Sciatic nerve (tissue), 2 donors: ENCODE results near the gene CMYA5. TPM values are rescaled to one million over a fixed set of nuclear protein-coding genes. Genes with fewer than 3 reads are reported as not detected.
"Not testable (repeated sequence)": the region's sequence is repeated elsewhere in the genome, so short reads cannot be mapped to it uniquely, and the experiment has no call there.

Source experiments
- ATAC-seq: fragments of 200-7000 bp; cut with Tn5 transposase; one replicate; pipeline ENCODE4 v1.9.1; 2020; ENCODE audit warnings: mild to moderate bottlenecking, moderate library complexity
- DNase-seq: peaks from one replicate; pipeline ENCODE4 v3.0.0-alpha.2; 2020; ENCODE audit warnings: low spot score
- intact Hi-C: fragments of 100-400 bp; cut with DNase I; formaldehyde crosslinking; loops from one replicate; pipeline ENCODE4 v1.14.2; 2022
- total RNA-seq: library from RNA; stranded (reverse); fragmentation: NEBNext Ultra II Directional; extraction: Animal tissue kit (Norgen Biotek cat#: 25700); gene quantifications from one replicate; pipeline ENCODE4 v1.2.1, GENCODE V29; 2021
- donor health status: DM: no; HTN: no; CAD: no.
- donor health status: DM: no; HTN: no; CAD: no.

The CMYA5 gene
- total RNA-seq, 1 donor from 2014 or later, result 8.4 TPM

DNA sequence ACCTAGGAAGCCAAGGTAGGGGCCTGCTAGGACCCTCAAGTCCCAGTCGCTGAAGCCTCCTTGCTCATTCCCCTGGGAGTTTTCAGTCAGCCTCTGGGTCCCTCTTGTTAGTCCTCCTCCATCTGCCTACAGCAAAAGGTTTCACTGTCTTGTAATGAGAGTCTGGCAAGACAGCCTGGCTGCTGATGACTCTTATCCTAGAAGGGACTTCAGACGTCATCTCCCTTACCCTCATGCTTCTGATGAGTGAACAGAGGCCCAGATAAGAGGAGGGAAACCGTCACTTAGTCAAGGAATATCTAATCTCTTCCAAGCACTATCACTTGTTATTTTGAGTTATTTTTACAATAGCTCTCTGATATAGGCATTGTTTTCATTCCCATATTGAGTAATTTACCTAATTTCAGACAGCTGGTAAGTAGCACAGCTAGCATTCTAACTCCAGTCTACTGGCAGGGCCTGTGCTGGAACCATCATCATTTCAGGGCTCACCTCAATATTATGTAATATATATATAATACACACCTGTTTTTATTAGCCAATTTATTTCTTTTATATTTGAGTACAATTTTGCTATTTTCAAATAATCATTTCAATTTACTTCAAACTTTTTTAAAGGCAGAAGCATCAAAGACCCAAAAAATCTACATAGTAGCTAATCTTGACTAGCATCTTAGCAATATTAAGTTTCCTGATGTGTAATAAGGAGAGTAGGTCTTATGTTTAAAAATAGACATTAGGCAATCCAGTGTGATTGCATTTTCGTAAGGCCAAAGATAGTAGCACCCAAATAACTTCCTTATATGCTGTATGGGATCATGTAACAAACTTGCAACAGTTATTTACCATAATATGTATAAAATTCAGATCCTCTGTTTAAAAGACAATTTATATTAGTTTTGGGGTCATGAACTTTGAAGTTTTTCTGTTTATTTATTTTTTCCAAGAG lies 7.9 kb downstream of the CMYA5 start:
- no peak for DNase-seq
- intact Hi-C loops, result no loop called here

DNA sequence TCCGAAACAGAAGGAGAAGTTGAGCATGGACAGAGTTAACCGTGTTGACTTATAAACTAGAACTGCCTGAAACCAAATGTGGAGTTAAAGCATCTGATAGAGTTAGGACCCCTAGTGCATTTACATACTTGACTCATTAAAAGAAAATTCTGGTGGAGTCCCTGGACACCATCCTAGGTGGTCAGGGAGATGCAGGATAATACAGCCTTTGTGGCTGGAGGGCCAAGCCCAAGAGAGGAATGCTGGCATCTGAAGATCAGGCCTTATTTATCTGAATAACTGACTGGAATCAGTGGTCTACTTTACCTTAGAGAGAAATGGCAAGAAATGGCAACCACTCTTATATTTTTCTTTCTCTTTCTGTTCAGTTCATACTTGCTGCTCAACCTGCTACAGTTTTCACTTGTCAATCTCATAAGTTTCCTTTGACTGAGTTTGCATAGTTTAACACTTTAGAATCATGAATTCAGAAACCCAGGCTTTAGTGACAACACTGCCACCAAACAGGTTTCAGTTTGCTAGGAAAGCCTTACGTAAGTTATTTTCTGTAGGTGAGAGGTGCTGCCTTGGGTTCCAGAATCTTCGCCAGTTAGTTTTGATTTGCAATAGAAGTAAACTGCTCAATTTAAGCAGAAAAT lies 10.2 kb downstream of the CMYA5 start:
- no peak for DNase-seq
- no peak for ATAC-seq
- intact Hi-C loops, result no loop called here

More for the DNA sequence above, 7.9 kb downstream of the CMYA5 start:
- no peak for ATAC-seq

DNA sequence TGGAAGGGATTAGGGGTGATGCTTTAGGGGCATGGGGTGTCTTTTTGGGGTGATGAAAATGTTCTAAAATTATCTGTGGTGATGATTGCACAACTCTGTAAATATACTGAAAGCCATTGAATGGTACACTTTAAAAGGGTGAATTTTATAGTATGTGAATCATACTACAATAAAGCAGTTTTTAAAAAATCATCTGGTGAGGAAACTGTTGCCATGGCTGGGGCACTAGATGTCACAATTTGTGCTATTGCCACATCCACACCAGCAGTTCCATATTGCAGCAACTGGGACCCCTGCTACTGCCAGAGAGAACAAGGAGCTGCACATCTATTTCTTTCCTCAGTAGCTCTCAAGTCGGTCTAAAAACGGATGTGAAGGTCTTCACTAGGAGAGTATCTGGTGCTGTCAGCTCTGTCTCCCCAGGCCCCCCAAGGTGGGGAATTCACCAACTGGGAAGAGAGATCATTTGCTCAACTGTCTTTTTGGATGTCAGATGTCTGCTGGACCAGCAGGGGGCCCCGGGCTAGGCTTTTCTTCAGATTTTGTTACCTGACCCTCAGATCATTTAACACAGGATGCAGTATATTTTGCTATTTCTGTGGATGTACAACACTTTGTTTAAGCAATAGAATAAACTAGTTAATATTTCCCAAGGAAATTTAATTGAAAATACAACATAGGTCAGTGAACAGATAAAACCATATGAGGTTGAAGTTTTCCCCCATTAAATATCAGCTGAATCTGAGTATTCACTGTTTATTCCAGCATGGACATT lies 13.2 kb downstream of the CMYA5 start:
- ATAC-seq, result no peak
- intact Hi-C loops, result no loop called here
- no peak for DNase-seq

DNA sequence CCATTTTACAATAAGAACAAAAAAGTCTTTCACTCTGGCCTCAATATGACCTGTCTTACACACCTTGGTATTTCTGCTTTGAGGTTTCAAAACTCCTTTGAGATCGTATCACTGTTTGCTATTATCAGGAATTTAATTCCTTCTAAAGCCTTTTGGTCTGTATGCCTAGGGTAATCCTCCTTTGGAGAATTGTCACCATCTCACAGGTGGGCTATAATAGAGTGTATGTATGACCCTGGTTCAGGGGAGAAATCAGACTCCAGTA lies 13.7 kb downstream of the CMYA5 start:
- no peak for ATAC-seq
- intact Hi-C loops, result no loop called here

DNA sequence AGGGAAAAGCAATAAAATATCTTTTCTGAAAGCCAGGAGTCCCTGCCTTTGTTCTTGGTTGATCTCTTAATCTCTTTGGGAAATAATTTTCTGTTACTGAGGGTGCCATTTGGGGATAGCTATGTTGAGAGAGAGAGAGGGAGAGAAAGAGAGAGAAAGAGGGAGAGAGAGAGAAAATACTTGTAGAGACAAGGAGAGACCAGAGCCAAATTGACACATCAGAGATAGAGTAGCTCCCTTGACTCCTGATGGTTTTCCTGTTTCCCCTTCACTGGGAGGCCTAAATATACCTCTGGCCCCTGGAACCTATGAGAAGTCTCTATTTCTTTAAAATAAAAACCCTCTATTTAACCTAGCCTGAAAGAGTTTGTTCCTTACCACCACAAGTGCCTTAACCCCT lies 14.9 kb downstream of the CMYA5 start:
- ATAC-seq (no peak), DNase-seq (no peak)
- intact Hi-C loops, result no loop called here

More for the DNA sequence above, 13.7 kb downstream of the CMYA5 start:
- DNase-seq, result no peak

DNA sequence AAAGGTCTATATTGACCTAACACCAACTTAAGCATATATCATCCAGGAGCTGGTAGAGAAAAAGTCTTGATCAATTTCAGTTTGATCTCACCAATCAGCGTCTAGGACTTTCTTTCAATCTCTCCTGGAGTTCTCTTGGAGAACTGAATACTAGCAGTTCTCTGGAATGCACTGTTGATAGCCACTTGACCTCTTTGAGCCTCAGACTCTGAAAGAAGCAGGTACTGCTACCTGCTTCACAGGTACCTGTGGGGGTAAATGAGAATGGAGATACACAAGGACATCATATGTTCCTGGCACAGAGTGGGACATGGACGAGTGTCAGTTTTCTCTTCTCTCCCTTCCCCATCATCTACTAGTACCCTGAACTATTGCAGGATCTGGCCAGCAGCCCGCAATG lies 16.0 kb downstream of the CMYA5 start:
- DNase-seq (no peak), ATAC-seq (no peak)
- intact Hi-C loops, result no loop called here

DNA sequence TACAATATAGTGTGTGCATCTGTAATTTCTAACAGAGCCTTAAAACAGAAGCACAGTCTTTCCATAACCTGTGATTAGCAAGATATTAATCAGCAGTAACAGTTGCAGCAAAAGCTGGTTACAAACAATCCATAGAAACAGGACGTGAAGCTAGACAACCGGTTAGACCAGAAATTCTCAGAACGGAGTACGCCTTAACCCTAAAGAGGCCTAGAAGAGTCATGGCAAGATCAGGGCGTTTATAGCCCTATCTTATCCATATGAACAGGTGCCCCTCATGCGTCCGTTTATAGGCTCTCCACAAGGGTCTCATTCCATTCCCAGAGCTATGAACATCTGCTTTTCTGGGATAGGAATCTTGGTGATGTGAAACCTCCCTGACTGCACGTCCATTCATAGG lies 16.7 kb downstream of the CMYA5 start:
- intact Hi-C loops, DNase-seq, ATAC-seq: not testable (repeated sequence)

DNA sequence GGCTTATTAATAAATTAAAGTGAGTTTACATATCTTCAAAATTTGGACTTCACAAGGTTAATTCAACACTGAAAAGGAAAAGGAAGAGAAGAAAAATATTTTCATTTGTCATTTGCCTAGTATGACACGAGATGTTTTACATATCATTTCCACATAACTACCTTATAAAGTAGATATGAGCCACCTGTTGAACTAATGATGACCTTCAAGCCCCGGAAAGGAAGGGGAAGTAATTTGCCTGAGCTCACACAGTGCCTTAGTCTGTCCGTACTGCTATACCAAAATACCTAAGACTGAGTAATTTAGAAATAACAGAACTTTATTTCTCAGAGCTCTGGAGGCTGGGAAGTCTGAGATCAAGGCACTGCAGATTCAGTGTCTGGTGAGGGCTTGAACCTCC lies 17.9 kb downstream of the CMYA5 start:
- intact Hi-C loops, result no loop called here
- no peak for ATAC-seq

DNA sequence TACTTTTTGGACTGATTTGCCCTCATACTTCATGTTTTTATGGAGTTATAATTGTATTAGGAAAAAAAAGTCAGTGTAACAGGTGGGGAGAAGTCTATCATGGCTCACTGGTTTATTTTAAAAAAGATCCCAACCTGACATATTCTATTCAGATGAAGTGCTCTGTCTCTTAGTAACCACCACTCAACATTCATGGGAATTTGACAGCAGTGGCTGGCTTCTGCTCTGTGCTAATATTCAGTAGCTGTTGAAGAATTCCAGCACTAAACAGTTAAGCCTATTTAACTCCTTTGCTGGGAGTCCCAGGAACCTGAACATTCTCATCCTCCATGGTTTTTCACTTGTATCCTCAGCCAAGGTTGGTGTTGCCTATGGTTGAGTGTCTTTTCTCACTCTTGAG lies 23.1 kb downstream of the CMYA5 start:
- intact Hi-C loops, result no loop called here
- ATAC-seq, result no peak
- DNase-seq, result no peak

More for the DNA sequence above, 17.9 kb downstream of the CMYA5 start:
- DNase-seq, result no peak

DNA sequence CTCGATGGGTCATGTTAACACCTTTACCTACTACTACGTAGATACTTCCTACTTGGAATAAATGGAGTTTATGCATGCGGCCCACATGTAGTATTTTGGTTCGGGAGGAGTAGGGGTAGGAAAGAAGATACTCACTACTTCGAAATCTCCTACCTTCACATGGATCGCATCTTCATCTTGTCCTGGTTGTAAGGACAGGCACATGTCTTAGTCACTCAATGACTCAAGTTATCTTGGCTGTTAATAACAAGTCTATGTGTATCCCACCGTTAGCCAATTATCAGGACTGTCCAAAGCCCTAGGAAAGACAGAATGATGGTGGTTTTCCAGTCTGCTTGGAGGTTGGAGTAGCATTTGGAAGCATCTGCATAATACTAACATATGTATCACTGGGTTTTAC lies 24.1 kb downstream of the CMYA5 start:
- intact Hi-C loops, result no loop called here
- DNase-seq (no peak), ATAC-seq (no peak)

DNA sequence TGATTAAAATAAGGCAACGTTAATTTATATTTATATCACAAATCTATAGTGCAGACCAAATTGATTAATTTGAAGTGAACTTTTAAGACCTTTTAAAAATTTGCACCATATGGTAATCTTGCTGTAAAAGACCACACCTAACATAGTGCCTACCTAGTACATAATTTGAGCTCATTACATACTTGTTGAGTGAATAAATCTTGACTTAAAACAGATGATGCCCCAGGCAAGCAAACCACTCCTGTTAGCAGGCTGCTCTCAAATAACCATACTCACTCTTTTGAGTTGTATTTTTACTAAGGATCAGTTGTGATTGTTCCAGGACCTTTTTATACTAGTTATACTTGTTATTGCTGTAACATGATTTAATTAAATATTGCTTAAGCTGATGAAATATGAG lies 27.2 kb downstream of the CMYA5 start:
- intact Hi-C loops, result no loop called here
- ATAC-seq, result no peak
- no peak for DNase-seq

DNA sequence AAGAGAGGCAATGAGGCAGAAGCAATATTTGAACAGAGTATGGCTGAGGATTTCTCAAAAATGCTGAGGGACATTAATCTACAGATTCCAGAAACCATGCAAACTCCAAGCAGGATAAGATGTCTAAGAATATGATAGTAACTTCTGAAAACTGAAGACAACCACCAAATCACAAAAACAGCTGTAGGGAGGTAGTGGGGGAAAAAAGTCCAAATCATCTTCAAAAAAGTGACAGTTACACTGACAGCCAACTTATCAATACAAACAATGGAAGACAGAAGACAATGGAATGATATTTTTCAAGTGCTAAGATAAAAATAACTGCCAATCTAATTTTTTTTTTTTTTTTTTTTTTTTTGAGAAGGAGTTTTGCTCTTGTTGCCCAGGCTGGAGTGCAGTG lies 30.5 kb downstream of the CMYA5 start:
- intact Hi-C loops, result no loop called here
- ATAC-seq (no peak), DNase-seq (no peak)

DNA sequence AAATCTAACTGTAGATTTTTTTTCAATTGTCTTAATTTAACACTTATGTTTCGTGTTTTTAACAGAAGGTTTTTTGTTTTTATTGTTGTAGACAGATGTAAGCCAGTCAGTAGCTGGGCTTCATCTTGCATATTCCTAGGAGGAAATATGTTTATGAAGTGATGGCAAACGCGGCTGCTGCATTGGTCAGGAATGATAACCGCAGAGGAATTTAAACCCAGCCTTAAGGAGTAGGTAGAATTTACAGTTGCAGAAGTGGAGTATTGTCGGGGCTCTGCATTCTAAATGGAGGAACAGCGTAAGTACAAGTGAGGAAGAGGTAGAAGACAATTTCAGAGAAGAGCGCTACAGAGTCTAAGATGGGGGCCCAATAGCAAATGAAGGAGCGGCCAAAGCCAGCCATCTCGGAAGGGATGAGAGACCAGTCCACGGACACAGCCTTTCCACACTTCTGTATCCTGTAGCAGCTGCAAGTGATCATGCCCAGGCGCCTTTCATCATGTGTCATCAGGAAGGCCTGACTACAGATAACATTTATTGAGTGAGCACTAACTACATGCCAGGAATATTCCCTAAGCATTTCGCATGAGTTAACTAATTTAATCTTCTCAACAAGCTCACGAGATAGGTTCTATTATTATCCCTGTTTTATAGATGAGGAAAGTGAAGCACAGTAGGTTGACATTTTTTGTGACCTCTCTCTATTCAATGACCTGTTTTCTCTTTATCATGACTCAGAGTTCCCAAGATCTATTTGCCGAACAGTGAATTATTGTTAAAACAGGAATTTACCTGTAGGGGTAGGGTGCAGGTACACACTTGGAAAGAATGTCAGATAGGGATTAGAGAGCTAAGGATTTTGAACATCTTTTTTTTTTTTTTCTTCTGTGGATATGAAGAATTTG lies 38.1 kb downstream of the CMYA5 start:
- intact Hi-C loops, result no loop called here
- DNase-seq (no peak), ATAC-seq (no peak)

DNA sequence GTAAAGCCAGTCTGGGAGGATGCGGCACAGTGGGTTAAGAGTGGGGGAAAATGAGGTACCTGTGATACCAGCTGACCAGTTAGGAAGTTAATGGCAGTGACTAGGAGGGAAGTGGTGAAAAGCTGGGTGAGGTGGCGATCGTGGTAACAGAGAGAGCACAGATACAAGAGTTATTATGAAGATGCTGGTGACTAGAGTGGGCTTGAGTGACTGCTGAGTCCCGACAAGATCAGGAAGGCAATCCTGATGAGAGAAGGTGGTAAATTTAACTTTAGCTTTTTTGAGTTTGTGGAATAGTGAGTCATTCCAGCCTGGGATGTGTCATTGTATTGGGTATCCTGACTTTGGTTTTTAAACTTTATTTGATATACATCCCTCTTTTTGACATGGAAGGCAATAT lies 38.8 kb downstream of the CMYA5 start:
- ATAC-seq, result no peak
- intact Hi-C loops, result no loop called here
- DNase-seq, result no peak

DNA sequence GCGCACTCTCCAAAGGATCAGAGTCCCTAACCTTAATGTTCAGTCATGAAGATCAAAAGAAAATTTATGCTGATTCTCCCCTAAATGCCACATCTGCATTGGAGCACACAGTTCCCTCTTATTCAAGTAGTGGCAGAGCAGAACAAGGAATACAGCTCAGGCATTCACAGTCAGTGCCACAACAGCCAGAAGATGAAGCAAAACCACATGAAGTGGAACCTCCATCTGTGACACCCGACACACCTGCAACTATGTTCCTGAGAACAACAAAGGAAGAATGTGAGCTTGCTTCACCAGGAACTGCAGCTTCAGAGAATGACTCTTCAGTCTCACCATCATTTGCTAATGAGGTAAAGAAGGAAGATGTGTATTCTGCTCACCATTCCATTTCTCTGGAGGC lies 40.0 kb downstream of the CMYA5 start:
- intact Hi-C loops, result no loop called here
- DNase-seq (no peak), ATAC-seq (no peak)

DNA sequence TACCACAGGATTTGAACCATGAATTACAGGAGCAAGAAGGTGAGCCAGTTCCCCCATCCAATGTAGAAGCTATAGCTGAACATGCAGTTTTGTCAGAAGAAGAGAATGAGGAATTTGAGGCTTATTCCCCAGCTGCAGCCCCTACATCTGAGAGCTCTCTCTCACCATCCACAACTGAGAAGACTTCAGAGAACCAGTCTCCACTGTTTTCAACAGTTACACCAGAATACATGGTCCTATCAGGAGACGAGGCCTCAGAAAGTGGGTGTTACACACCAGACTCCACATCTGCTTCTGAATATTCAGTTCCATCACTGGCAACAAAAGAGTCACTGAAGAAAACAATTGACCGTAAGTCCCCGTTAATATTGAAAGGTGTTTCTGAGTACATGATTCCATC lies 40.9 kb downstream of the CMYA5 start:
- no peak for DNase-seq
- no peak for ATAC-seq
- intact Hi-C loops, result no loop called here

DNA sequence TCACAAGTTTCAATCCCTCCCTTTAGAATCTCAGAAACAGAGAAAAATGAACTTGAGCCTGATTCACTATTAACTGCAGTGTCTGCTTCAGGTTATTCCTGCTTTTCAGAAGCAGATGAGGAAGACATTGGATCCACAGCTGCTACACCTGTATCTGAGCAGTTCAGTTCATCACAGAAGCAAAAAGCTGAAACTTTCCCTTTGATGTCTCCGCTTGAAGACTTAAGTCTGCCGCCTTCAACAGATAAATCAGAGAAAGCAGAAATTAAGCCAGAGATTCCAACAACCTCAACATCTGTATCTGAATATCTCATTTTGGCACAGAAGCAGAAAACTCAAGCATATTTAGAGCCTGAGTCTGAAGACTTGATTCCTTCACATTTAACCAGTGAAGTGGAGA lies 42.1 kb downstream of the CMYA5 start:
- ATAC-seq (no peak), DNase-seq (no peak)
- intact Hi-C loops, result no loop called here

DNA sequence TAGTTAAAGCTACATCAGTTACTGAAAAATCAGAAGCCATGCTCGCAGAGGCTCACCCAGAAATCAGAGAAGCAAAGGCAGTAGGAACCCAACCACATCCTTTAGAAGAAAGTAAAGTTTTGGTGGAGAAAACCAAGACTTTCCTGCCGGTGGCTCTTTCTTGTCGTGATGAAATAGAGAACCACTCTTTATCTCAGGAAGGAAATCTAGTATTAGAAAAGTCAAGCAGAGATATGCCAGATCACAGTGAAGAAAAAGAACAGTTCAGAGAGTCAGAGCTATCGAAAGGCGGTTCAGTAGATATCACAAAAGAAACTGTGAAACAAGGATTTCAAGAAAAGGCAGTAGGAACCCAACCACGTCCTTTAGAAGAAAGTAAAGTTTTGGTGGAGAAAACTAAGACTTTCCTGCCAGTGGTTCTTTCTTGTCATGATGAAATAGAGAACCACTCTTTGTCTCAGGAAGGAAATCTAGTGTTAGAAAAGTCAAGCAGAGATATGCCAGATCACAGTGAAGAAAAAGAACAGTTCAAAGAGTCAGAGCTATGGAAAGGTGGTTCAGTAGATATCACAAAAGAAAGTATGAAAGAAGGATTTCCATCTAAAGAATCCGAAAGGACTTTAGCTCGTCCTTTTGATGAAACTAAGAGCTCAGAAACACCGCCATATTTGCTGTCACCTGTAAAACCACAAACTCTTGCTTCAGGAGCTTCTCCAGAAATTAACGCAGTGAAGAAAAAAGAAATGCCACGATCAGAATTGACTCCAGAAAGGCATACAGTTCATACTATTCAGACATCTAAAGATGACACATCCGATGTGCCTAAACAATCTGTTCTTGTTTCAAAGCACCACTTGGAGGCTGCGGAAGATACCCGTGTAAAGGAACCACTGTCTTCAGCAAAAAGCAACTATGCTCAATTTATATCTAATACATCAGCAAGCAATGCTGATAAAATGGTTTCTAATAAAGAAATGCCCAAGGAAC lies 47.2 kb downstream of the CMYA5 start:
- DNase-seq, result no peak
- ATAC-seq, result no peak
- intact Hi-C loops, result no loop called here
